Effector memory CD8-positive, alpha-beta T cell (primary cell): ENCODE measurements around the gene PCYT2.
A peak's percentile ranks its signal among the peaks of the same experiment; 100 is the strongest.

Experiments used
- ATAC-seq: fragments of 150-1000 bp; cut with Tn5 transposase; replicated peaks from 2 replicates; pipeline ENCODE4 v1.10.0; 2021; ENCODE audit warnings: mild to moderate bottlenecking, moderate library complexity
- DNase-seq, 3 experiments: peaks; one replicate each; pipeline ENCODE4 v3.0.0; 2021
- H3K27ac Mint-ChIP-seq, 2 donors: one replicate each; pipeline ENCODE4 v1.8.0; 2022; ENCODE audit warnings: mild to moderate bottlenecking in 2 of 2, mixed read lengths in 2 of 2, moderate library complexity in 2 of 2
- H3K27me3 Mint-ChIP-seq, 2 donors: one replicate each; pipeline ENCODE4 v1.8.0; 2022; ENCODE audit warnings: mixed read lengths in 2 of 2
- H3K36me3 Mint-ChIP-seq: one replicate; pipeline ENCODE4 v1.8.0; 2022; ENCODE audit warnings: mild to moderate bottlenecking, moderate library complexity, mixed read lengths; ENCODE audit not compliant: insufficient read depth
- H3K4me1 Mint-ChIP-seq, 2 donors: one replicate each; pipeline ENCODE4 v1.8.0; 2022; ENCODE audit warnings: low read depth in 2 of 2, mixed read lengths in 2 of 2
- H3K4me3 Mint-ChIP-seq, 2 donors: one replicate each; pipeline ENCODE4 v1.8.0; 2022; ENCODE audit warnings: mild to moderate bottlenecking in 2 of 2, mixed read lengths in 2 of 2, moderate library complexity in 2 of 2
- H3K9me3 Mint-ChIP-seq, 2 donors: one replicate each; pipeline ENCODE4 v1.8.0; 2022; ENCODE audit warnings: mixed read lengths in 2 of 2

Gene PCYT2

GRCh38 chr17:81867170-81867990 lies 43.8 kb downstream of the PCYT2 start:
- peak in 1 of 3 experiments; percentile 30 for DNase-seq
- Mint-ChIP-seq H3K4me3 (peak overlapping the region; percentile 49 to 61), H3K4me1 (peaks cover 31 to 33% of the 10 kb centered on the region in 2 donors)

DNA sequence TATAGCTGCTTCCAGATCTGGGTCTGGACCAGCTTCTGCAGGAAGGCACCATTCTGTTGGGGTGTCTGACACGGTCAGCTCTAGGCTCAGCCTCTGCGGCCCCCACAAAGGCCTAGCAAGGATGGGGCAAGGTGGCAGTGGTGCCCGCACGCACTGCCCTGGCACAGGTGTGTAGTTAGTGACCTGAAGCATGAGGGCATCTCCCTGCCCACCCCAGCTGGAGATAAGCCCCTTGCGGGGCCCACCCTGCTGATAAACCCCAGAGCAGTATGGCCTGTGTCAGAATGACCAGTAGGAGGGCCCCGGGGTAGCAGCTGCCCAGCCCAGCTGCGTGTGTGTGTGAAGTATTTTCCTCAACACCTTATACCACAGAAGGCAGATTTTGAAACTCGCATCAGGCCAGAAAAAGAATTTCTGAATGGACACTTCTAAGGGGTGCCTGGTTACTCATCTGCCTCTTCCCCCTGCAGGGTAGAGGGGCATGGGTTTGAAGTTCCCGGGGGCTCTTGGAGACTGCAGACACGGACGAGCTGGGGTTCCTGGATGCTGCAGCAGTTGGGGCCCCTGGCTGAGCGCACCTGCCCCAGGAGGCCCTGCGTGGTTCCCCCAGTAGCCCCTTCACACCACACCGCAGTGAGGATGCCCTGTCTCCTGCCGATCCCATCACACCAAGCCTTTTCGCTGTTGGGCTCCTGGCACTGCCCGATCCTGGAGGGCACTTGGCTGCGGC lies 44.6 kb downstream of the PCYT2 start:
- Mint-ChIP-seq H3K4me1 (peaks cover 32% of the 10 kb centered on the region in 2 donors), H3K27ac (peak overlapping the region; percentile 80 to 97), H3K9me3 (no peaks in the 10 kb centered on the region), H3K27me3 (no peaks in the 10 kb centered on the region), H3K4me3 (peak overlapping the region; percentile 49 to 61), H3K36me3 (peaks cover 86% of the 10 kb centered on the region)
- DNase-seq, result no peak
- no peak for ATAC-seq

More at GRCh38 chr17:81867170-81867990, 43.8 kb downstream of the PCYT2 start:
- peak overlapping the region; percentile 80 to 97 for H3K27ac Mint-ChIP-seq
- peaks cover 90% of the 10 kb centered on the region for H3K36me3 Mint-ChIP-seq
- no peaks in the 10 kb centered on the region for H3K9me3 Mint-ChIP-seq
- no peak for ATAC-seq
- H3K27me3 Mint-ChIP-seq, result no peaks in the 10 kb centered on the region

DNA sequence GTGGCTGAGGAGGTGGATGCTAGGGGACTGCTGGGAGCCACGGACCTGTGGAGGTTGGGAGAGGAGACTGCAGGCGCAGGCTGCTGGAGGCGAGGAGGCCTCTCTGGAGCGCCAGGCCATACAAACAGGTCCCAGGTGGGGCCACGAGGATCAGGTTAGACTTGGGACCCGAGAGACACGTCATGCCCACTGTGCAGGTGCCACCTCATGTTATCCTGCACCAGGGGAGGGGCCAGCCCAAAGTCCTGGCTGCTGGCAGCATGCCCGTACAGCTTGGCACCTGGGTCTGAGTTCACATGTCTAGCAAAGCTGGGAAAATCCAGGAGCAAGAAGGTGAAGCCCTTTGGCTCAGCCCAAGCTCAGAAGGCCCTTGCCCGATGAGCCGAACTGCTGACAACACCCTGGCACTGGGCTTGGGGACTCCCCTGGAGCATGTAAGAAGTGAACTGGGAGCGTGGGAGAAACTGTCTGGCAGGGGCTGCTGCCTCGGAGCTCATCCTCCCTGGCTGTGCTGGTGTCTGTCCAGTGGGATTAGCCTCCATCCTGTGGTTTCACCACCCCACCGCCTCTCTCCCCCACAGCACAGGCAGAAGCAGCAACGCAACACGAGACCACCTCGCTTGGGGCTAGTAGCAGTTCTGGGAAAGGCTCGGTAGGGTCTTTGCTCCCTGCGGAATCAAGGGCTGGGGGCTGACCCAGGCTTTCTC lies 45.3 kb downstream of the PCYT2 start:
- peak overlapping the region; percentile 25 to 97 for H3K27ac Mint-ChIP-seq
- H3K4me3 Mint-ChIP-seq, result no peak overlapping the region
- H3K4me1 Mint-ChIP-seq, result peaks cover 36 to 37% of the 10 kb centered on the region in 2 donors

GRCh38 chr17:81865358-81865732 lies 45.9 kb downstream of the PCYT2 start:
- H3K27ac Mint-ChIP-seq, result peak overlapping the region; percentile 25 to 97
- peaks cover 36 to 38% of the 10 kb centered on the region in 2 donors for H3K4me1 Mint-ChIP-seq
- no peak for ATAC-seq
- no peaks in the 10 kb centered on the region for H3K27me3 Mint-ChIP-seq
- no peak for DNase-seq
- no peaks in the 10 kb centered on the region for H3K9me3 Mint-ChIP-seq
- H3K4me3 Mint-ChIP-seq, result no peak overlapping the region
- H3K36me3 Mint-ChIP-seq, result peaks cover 90% of the 10 kb centered on the region

More for the DNA sequence above, 45.3 kb downstream of the PCYT2 start:
- DNase-seq (no peak), ATAC-seq (no peak)
- Mint-ChIP-seq H3K27me3 (no peaks in the 10 kb centered on the region), H3K9me3 (no peaks in the 10 kb centered on the region), H3K36me3 (peaks cover 87% of the 10 kb centered on the region)

GRCh38 chr17:81863833-81864768 lies 47.1 kb downstream of the PCYT2 start:
- Mint-ChIP-seq H3K27ac (peak overlapping the region in 1 of 2 donors; percentile 97), H3K27me3 (no peaks in the 10 kb centered on the region), H3K9me3 (no peaks in the 10 kb centered on the region), H3K36me3 (peaks cover 85% of the 10 kb centered on the region), H3K4me1 (peaks cover 35 to 37% of the 10 kb centered on the region in 2 donors), H3K4me3 (peak overlapping the region in 1 of 2 donors; percentile 68)
- no peak for ATAC-seq
- no peak for DNase-seq

DNA sequence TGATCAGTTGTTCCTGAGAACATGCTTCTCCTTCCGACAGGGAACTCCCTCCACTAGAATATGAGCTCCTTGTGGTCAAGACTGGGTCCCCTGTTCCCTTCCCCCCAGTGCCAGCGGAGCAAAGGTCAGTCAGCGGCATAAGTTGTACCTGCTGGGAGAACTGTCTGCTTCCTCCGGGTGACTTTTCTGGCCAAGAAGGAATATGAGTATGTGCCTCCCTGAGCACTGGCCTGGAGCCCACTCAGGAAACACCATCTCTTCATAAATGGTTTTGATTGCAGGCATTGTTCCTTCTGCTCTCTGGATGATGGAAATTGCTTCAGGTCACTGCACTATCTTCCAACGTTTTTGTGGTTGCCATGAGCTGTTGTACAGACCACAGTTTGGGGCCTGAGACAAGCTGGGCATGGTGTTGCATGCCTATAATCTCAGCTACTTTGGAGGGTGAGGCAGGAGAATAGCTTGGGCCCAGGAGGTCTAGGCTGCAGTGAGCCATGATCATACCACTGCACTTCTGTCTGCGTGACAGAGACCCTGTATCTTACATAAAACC lies 48.0 kb downstream of the PCYT2 start:
- peak overlapping the region; percentile 49 to 68 for H3K4me3 Mint-ChIP-seq
- peak overlapping the region; percentile 12 to 91 for H3K27ac Mint-ChIP-seq
- peaks cover 37% of the 10 kb centered on the region in 2 donors for H3K4me1 Mint-ChIP-seq
- no peaks in the 10 kb centered on the region for H3K9me3 Mint-ChIP-seq
- H3K36me3 Mint-ChIP-seq, result peaks cover 80% of the 10 kb centered on the region
- ATAC-seq (no peak), DNase-seq (no peak)
- H3K27me3 Mint-ChIP-seq, result no peaks in the 10 kb centered on the region

DNA sequence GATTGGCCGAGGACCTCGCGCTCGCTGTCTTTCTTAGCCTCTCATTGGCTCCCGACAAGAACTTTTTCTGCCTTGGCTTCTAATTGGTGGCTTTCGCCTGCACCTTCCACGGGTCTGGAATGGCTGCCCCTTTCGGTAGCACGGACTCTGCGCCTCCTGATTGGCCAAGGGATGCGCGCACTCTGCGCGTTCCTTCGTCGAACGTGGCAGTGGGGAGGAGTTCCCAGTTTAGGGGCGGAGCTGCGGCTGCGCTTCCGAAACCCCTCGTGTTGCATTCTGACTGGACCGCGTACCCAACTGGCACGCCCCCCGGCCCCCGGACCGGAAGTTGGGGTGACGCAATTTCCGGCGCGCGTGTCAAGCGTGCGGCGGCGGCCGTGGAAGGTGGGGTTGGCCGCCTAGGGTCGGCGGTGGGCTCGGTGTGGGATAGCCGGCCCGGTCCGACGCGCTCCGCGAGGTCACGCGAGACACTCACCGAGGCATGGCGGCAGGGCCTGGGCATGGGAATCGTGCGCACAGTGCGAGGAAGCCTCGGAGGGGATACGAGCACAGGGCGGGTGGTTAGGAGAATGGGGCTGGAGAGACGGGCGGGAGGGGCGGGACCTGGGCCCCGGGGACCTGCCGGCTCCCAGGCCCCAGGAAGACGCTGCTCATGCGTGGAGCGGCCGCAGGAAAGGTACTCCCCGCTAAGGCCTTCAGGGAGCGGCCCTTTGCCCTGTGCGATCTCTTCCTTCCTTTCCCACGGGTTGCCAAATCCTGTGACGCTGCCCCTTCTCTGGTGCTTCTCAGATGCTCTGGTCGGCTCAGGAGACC lies 50.2 kb downstream of the PCYT2 start:
- peak overlapping the region; percentile 80 to 88 for H3K4me3 Mint-ChIP-seq
- ATAC-seq (peak; percentile 78), DNase-seq (peak; percentile 98 to 100 (median 99))
- H3K27ac Mint-ChIP-seq, result peak overlapping the region; percentile 95 to 96
- no peaks in the 10 kb centered on the region for H3K27me3 Mint-ChIP-seq
- H3K9me3 Mint-ChIP-seq, result no peaks in the 10 kb centered on the region
- H3K36me3 Mint-ChIP-seq, result peaks cover 80% of the 10 kb centered on the region
- peaks cover 28 to 40% of the 10 kb centered on the region in 2 donors for H3K4me1 Mint-ChIP-seq

DNA sequence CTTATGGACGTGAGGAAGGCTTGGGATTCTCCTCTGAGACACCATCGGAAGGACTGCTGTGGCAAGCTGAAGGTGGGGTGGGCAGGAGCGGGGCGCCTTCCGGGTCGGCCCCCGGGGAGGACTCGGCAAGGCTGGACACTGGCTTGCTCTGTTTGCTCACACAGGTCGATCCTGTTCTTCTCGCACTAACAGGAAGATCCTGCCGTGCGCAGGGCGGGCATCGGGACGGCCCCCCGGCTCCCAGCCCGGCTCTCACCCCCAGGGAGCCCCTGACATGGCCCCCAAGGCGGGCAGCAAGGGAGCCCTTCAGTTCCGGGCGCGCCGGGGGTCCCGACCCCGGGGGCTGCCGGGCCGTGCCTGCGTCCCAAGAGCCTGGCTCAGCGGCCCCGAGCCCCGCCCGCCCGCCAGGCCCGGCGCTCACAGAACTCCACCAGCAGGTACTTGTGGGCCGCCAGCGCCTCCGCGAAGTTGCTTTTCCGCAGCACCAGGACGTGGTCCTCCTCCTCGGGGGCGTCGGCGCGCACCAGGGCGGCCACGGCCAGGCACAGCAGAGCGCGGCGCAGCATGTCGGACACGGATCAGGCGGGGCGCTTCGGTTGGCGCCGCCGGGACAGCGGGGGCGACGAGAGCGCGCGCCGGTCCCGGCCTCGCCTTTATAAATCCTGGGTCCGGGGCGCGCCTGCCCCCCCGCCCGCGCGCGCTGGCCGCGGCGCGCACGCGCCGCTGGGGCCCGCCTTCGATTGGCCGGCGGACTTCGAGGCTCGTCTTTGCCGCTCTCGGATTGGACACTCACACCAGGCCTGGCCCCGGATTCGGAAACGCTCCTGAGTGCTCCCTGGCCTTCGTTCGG lies 51.1 kb downstream of the PCYT2 start, which contains the start of gene P4HB:
TSS of gene P4HB (minus strand) at position 630 of the 850 bp plus-strand sequence. CDS start at position 566, 64 bp downstream.
- Mint-ChIP-seq H3K4me3 (peak within 1 kb of the TSS; percentile 83 to 88), H3K4me1 (peaks cover 30 to 38% of the 10 kb centered on the region in 2 donors), H3K9me3 (no peaks in the 10 kb centered on the region), H3K27ac (peak within 1 kb of the TSS; percentile 95 to 96), H3K27me3 (no peaks in the 10 kb centered on the region), H3K36me3 (peaks cover 77% of the 10 kb centered on the region)
- DNase-seq, result no peak
- ATAC-seq, result peak; percentile 18

- no peak for ATAC-seq
- no peaks in the 10 kb centered on the region for H3K27me3 Mint-ChIP-seq
- H3K36me3 Mint-ChIP-seq, result peaks cover 75% of the 10 kb centered on the region
- no peak for DNase-seq
- peak overlapping the region; percentile 74 to 83 for H3K4me3 Mint-ChIP-seq
- peak overlapping the region in 1 of 2 donors; percentile 95 for H3K27ac Mint-ChIP-seq
- no peaks in the 10 kb centered on the region for H3K9me3 Mint-ChIP-seq
- peaks cover 30 to 38% of the 10 kb centered on the region in 2 donors for H3K4me1 Mint-ChIP-seq
These were observed 52.0 kb downstream of the PCYT2 start for GRCh38 chr17:81858967-81859905.
